ENCODE measurements around the gene KCNQ1.
A peak's percentile ranks its signal among the peaks of the same experiment; 100 is the strongest.

The KCNQ1 gene

DNA sequence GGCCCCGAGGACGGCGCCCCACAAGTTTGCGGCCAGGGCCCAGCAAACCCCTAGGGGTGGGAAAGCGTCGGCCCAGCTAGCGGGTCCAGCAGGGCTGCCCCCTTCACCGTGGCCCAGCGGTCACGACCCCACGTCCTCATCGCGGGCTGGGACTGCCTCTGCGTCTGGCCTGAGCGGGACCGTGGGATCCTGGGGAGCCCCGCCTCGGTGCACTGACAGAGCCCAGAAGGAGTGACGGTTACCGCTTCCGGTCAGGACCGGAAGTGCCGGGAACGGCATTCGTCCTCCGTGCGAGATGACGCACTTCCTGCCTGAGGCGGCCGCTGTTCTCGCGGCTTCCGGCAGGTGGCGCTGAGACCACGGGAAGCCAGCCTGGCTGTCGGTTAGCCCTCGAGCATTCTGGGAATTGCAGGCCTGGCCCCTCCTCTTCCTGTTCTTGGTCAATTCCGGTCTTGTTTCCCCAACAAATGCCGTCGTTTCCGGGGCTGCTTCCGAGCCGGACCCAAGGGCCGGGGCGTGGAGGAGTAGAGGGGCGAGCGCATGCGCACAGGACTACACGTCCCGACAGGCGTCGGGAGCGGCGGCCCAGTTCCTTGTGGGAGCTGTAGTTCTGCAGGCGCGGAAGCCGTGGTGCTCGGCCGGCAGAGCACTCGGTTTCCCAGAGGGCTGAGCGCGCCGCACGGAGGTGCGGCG lies 44.6 kb upstream of the KCNQ1 start, which contains the start of gene TSSC4:
TSSC4 (plus strand) TSS at position 682 of the 693 bp plus-strand sequence. CDS start 1,884 bp downstream, outside the sequence.
- H3K27ac ChIP-seq, result peak within 1 kb of the TSS; percentile 94
- TF ChIP-seq, protein P1, sequence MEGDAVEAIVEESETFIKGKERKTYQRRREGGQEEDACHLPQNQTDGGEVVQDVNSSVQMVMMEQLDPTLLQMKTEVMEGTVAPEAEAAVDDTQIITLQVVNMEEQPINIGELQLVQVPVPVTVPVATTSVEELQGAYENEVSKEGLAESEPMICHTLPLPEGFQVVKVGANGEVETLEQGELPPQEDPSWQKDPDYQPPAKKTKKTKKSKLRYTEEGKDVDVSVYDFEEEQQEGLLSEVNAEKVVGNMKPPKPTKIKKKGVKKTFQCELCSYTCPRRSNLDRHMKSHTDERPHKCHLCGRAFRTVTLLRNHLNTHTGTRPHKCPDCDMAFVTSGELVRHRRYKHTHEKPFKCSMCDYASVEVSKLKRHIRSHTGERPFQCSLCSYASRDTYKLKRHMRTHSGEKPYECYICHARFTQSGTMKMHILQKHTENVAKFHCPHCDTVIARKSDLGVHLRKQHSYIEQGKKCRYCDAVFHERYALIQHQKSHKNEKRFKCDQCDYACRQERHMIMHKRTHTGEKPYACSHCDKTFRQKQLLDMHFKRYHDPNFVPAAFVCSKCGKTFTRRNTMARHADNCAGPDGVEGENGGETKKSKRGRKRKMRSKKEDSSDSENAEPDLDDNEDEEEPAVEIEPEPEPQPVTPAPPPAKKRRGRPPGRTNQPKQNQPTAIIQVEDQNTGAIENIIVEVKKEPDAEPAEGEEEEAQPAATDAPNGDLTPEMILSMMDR (conservative IDR thresholded peaks at IDR 0.05), result peak; percentile 98

DNA sequence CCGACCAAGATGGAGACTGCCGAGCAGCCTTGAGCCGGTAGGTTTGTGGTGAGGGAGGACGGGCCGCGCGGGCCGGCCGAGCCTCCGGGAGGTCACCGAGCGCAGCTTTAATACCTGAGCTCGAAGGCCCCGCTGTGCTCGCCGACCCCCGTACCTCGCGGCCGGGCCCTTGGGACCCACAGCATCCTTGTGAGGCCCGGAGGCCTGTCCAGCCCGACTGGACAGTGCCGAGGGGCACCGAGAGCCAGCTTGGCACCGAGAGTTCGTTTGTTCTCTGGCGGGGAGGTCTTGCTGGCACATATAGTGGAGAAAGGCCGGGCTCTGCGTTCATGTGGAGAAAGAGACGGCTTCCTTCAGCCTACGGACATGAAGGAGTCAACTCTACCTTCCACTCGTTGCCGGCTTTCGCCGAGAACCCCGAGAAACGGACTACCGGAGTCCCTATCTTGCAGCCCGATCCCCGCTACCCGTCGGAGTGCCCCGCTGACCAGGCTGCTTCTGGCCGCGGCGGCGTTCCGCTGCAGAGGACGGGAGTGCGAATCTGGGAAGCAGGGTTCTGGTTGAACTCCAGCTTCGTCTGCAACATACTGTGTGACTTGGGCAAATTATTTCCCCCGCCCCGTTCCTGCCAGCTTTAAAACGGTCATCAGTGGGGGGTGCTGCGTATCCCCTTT lies 43.9 kb upstream of the KCNQ1 start:
- TF ChIP-seq, protein P1 (conservative IDR thresholded peaks at IDR 0.05), result no peak

DNA sequence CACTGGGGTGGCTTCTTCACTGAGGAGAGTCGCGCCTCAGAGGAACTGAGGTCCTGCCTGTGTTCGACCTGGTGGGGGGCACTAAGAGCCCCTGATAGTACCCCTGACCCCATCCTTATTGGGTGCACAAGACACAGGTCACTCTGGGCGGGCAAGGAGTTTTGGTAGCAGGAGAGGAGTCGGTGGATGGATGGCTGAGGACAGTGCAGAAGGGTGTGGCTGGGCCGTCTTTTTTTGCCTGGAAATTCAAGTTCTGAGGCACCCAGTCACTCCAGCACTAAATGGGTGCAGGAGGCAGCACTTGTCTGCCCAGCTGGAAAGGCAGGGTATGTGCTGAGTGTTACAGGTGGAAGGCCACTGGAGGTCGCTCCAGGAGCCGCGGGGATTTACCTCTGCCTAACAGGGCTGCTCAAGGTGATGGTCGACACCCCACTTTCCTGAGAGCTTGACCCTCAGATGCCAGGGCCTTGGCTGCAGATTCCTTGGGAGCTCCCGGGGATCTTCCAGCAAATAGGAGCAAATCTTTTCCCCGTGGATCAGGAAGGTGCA lies 43.3 kb upstream of the KCNQ1 start:
- H3K27ac ChIP-seq, result peak overlapping the region; percentile 94
- TF ChIP-seq, protein P1 (conservative IDR thresholded peaks at IDR 0.05), result peak; percentile 25; the same call in 1 of the 2 replicates

More for the DNA sequence above, 43.9 kb upstream of the KCNQ1 start:
- peak overlapping the region; percentile 94 for H3K27ac ChIP-seq

GRCh38 chr11:2402106-2402505 lies 42.7 kb upstream of the KCNQ1 start:
- H3K27ac ChIP-seq, result no peak overlapping the region
- TF ChIP-seq, protein P1 (conservative IDR thresholded peaks at IDR 0.05), result no peak

GRCh38 chr11:2402890-2403645 lies 41.7 kb upstream of the KCNQ1 start:
- TF ChIP-seq, protein P1 (conservative IDR thresholded peaks at IDR 0.05), result no peak
- H3K27ac ChIP-seq, result no peak overlapping the region

- TF ChIP-seq, protein P1 (conservative IDR thresholded peaks at IDR 0.05), result no peak
- H3K27ac ChIP-seq, result no peak overlapping the region
These were observed 40.0 kb upstream of the KCNQ1 start for GRCh38 chr11:2404735-2405196.

Data from VCaP (cell line).